NCI-H345 treated with DMSO at 0.1 percent for 48 hours (cell line): ENCODE measurements around the gene MMP23B.

ENCODE experiments used
- DNase-seq: peaks from one replicate; lab custom pipeline; 2025; ENCODE audit not compliant: unreplicated experiment; lab: John Stamatoyannopoulos, UW

The MMP23B gene

DNA sequence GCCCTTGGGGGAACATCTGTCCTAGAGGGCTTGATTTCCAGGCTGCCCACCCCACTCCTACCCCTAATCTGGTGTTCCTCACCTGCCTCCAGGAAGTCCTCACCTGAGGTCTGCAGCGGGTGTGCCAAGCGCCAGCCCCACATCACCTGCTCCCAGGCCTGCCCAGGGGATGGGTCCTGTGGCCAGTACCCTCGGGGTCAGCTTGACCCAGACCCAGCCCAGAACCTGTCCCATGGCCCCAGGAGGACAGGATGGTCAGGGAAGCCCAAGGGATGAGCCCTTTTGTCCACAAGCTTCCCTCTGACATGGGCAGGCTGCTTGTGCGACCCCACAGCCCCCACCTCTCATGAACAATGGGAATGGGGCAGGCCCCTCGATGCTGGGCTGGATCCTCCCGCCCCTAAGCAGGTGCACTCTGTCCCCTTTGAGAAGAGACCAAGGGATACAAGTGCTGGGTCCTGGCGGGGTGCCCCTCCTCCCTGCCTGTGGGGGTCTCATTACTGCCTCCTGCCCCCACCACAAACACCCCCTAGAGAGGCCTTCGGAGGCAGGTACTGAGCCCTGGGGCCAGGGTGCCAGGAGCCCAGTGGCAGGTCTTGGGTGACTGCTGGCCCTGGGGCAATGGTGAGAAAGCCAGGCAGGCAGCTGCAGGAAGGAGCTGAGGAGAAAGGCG, 13.4 kb upstream of the MMP23B start:
- no peak for DNase-seq

DNA sequence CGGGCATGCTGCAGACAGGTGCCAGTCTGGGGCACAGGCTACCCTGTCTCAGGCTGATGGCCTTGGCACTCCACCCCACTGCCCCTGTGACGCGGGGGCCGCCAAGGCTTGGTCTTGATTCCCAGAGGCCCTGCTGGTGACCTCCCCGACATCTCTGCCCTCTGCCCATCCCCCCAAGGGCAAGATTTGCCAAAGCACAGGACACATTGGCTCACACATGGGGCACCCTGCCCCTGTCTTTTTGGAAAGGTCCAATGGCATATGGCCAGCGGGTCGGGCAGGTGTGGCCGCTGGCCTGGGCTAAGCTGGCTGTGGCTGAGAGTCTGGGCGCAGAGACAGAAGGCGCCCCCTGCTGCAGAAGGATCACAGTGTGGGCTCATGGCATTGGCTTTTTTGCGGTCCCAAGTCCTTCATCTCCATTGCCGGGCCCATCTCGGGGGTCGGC, 12.0 kb upstream of the MMP23B start:
- DNase-seq = no peak

DNA sequence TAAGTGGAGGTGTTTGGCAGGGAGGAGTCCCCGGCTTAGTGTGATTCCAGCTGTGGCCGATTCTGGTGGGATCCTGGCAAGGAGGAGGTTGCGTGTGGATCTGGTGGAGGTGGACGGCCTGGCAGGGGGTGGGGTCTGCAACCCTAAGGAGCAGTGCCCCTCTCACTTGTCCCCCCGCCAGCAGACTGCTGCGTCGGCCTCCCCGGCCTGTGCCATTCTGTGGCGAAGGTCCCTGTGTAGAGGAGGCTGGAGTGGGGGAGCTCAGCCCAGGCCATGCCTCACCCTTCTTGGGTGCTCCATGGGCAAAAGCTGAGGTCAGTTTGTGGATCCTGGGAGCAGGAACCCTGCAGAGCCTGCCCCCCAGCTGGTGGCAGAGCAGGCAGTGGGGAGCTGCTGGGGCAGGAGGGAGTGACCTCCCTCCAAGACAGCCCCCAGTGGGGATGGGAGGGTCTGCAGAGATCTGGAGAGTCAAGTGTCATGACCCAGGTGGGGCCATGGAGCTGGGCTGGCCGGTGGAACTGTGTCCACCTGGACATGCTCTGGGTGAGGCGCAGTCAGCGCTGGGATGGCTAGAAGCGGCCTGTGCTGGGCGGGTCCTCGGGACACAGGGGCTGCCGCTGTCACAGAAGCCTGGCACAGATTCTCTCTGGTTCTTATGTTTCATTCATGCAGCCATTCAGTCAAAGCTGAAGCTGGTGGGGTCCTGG, 11.4 kb upstream of the MMP23B start:
- no peak for DNase-seq

DNA sequence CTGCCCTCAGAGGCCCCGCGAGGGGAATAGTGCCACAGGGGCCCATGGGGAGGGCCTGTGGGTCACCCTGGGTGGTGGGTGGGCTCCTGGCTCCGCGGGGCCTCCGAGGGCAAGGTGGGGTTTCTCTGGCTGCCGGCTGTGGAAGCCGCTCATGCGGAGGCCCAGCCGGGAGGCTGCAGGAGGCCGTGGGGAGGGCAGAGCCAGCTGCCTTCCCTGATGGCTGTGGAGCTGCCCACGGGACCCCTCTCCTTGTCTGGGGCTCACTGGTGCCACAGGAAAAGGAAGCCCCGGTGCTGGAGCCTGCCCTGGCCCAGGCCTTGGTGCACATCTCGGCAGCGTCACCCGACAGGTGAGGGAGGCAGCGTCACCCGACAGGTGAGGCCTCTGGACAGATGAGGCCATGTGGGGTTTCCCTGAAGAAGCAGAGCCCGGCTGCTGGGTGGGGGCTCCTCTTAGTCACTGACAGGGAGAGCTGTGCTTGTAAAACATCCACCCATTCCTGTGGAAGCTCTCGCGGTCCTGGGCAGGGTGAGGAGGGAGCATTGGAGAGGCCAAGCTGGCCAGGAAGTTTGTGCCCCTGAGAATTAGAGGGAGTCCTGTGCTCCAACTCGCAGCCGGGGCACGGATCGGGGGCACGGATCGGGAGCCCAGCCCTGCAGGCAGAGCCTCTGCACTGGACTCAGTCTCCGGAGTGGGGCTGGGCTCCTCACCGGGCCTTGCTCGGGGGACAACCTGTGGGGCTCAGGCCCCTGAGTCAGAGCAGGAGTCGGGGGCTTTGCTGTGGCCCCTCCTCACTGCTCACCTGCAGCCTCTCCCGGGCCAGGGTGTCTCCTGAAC, 10.6 kb upstream of the MMP23B start:
- no peak for DNase-seq

DNA sequence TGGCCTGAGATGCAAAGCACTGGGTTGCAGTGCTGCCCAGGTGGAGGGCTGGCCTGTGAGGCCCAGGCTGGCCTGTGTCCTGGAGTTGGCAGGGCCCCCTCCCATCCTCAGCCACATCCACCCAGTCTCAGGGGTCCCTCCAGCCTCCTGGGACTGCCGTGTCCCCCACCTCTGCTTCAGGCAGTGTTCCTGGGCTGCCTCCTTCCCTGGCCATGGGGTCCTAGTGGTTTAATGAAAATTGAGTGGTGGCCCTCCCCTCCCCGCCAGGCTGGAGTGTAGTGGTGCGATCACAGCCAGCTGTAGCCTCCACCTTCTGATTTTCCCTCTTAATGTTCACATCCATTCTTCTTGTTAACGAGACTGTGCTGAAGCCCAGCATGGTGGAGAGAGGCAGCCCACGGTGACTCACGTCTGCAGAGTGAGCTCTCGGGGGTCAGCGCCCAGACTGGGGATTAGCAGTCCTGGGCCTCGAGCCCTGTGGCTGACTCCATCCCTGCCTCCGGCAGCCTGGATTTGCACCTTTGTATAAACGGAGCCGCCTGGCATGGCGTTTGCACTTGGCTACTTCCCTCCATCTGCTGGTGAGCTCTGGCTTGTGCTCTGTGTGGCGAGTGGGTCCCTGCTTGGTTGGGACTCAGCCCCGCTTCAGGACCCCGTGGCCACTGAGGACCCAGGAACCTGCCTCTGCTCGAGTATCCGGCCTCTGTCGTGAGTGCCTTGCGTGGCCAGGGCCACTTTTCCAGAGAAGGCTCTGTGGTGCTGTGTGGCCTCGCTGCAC, 9.8 kb upstream of the MMP23B start:
- DNase-seq = no peak

DNA sequence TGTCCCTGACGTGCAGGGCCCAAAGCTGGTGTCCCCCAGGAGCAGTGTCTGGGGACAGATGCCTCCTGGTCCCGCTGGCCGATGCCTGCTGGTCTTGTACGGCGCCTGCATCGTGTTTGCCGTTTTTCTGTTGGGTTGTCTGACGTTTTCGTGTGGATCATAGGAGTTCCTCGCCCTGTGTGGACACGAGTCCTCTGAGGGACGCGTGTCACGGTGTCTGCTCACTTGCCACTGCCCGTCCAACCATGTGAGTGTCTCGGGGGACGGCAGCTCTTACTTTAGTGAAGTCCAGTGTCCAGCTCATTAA, 9.2 kb upstream of the MMP23B start:
- no peak for DNase-seq

DNA sequence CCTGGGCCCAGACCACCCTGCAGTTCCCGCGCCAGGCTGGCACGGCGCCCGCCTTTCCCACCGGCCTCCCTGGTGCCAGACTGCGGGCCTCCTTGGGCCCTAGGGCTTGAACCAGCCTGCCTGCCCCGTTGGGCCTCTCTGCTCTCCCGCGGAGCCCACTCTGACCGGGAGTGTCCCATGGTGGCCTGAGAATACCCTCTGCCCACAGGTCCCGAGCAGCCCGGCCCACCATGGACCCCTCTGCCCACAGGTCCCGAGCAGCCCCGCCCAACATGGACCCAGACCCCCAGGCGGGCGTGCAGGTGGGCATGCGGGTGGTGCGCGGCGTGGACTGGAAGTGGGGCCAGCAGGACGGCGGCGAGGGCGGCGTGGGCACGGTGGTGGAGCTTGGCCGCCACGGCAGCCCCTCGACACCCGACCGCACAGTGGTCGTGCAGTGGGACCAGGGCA, 8.8 kb upstream of the MMP23B start:
- no peak for DNase-seq

DNA sequence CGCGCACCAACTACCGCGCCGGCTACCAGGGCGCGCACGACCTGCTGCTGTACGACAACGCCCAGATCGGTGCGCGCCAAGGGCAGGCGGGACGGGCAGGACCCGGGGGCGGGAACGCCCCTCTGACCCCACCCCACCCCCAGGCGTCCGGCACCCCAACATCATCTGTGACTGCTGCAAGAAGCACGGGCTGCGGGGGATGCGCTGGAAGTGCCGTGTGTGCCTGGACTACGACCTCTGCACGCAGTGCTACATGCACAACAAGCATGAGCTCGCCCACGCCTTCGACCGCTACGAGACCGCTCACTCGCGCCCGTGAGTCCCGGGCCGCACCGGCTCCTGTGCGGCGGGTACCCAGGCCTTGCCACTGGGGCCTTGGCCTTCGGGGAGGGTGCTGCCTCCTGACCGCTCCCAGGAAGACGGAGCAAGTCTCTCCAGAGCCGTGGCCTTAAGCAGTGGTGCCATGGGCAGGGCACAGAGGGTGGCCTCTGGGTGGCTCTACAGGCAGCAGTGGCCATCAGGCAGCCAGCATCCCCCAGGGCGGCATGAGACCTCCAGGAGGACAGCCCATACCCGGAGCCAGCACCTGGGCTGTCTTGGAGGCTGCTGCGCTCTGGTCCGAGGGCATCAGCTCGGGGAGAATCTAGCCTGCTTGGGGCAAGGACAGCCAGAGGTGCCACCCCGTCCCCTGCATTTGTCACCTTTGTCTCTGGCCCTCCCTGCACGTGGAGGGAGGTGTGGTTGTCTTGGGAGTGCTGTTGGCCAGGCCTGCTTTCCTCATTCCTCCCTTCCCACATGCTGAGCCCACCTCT, 8.1 kb upstream of the MMP23B start:
- DNase-seq = no peak

DNA sequence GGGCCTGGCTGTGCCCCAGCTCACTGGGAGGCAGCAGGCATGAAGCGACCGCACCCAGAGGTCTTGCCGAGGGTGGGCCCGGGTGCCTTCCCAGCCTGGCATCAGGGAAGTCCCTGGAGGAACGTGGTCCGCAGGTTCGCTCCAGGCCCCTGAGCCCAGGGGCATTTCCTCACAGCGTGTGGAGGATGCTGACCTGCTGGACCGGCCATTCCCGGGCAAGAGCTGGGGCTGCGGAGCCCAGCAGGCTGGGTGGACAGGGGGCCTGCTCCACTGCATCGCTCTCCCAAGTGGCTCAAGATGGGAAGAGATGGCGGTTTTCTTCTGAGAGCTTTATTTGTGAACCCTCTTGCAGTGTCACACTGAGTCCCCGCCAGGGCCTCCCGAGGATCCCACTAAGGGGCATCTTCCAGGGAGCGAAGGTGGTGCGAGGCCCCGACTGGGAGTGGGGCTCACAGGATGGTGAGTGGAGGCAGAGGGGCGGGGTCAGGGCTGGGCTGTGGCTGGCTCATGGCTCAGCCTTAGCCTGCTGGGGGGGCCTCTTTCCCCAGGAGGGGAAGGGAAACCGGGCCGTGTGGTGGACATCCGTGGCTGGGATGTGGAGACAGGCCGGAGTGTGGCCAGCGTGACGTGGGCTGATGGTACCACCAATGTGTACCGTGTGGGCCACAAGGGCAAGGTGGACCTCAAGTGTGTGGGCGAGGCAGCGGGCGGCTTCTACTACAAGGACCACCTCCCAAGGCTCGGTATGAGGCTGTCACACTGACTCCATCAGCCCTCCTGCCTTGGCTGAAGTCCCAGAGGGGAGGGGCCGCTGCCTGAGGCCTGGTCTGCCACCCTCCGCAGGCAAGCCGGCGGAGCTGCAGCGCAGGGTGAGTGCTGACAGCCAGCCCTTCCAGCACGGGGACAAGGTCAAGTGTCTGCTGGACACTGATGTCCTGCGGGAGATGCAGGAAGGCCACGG, 7.2 kb upstream of the MMP23B start:
- DNase-seq = no peak

DNA sequence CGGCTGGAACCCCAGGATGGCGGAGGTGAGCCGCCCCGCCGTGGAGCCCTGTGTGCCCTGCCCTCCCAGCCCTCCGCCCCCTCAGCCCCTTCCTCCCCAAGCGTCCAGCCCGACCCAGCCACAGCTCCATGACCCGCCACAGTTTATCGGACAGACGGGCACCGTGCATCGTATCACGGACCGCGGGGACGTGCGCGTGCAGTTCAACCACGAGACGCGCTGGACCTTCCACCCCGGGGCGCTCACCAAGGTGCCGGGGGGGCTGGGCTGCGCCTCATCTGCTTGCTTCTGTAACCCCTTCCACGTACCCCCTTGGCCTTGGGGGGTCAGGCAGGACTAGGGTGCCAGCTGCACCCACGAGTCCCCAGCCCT, 6.6 kb upstream of the MMP23B start:
- no peak for DNase-seq

DNA sequence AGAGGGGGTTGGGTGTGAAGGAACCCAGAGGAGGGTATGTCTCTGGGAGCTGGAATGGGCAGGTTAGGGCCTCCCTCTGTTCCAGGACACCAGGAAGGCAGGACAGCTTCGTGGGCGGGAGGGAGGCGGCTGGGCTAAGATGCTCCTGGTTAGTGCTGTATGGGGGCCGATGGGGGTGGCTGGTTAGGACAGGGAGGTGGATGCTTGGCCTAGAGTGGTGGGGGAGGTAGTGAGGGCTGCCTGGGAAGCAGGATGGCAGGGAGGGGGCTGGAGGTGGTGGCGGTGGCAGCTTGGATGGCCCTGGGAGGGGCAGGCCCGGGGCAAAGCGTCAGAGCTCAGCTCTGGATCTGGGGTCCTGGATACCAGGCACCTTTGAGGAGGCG, 6.2 kb upstream of the MMP23B start:
- DNase-seq = no peak

DNA sequence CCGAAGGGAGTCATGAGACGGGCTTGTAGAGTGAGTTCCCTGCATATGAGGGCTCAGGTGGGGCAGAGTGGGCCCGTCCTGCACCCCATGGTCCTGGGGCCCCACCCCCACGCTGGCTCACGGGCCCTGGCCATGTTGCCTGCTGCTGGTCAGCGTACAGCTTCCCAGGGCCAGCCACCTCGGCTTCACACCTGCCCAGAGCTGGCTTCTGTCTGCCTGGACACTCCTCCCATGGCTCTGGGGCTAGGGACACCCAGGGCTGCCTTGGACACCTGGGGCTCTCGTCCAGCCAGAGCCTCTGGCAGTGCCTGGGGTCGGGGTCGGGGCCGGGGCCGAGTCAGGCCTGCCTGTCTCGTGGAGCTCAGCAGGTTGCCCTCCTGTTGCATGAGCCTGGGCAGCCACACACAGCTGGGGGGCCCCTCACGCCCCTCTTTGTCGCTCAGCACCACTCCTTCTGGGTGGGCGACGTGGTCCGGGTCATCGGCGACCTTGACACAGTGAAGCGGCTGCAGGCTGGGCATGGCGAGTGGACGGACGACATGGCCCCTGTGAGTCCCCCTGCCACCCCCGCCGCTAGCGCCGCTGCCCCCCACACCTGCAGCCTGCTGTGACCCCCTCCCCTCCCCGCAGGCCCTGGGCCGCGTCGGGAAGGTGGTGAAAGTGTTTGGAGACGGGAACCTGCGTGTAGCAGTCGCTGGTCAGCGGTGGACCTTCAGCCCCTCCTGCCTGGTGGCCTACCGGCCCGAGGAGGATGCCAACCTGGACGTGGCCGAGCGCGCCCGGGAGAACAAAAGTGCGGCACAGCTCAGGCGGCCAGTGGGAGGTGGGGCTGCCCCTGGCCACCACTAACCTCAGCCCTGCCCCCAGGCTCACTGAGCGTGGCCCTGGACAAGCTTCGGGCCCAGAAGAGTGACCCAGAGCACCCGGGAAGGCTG, 5.5 kb upstream of the MMP23B start:
- no peak for DNase-seq

DNA sequence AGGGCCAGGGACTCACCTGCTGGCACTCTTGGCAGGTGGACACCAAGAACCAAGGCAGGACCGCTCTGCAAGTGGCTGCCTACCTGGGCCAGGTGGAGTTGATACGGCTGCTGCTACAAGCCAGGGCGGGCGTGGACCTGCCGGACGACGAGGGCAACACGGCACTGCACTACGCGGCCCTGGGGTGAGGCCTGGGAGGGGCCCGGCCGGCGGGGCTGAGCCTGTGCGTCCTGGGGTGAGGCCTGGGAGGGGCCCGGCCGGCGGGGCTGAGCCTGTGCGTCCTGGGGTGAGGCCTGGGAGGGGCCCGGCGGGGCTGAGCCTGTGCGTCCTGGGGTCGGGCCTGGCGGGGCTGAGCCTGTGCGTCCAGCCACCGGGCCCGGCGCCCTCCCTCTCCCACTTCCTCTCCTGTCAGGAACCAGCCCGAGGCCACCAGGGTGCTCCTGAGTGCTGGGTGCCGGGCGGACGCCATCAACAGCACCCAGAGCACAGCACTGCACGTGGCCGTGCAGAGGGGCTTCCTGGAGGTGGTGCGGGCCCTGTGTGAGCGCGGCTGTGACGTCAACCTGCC, 4.6 kb upstream of the MMP23B start:
- no peak for DNase-seq

DNA sequence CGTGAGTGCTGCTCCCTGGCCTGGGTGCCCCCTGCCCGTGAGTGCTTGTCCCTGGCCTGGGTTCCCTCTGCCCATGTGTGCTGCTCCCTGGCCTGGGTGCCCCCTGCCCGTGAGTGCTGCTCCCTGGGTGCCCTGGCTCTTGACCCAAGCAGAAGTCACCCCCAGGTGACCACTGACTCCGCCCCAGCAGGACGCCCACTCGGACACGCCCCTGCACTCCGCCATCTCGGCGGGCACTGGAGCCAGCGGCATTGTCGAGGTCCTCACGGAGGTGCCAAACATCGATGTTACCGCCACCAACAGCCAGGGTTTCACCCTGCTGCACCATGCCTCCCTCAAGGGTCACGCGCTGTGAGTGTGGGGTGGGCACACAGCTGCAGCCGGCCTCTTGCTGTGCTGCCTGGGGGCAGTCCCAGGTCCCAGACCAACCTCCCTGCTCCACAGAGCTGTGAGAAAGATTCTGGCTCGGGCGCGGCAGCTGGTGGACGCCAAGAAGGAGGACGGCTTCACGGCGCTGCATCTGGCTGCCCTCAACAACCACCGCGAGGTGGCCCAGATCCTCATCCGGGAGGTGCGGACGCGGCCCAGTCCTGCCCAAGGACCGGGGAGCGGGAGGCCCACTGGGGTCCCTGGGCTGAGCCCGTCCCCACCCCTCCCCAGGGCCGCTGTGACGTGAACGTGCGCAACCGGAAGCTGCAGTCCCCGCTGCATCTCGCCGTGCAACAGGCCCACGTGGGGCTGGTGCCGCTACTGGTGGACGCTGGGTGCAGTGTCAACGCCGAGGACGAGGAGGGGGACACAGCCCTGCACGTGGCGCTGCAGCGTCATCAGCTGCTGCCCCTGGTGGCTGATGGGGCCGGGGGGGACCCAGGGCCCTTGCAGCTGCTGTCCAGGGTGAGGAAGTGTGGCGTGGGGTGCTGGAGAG, 3.9 kb upstream of the MMP23B start:
- no peak for DNase-seq

DNA sequence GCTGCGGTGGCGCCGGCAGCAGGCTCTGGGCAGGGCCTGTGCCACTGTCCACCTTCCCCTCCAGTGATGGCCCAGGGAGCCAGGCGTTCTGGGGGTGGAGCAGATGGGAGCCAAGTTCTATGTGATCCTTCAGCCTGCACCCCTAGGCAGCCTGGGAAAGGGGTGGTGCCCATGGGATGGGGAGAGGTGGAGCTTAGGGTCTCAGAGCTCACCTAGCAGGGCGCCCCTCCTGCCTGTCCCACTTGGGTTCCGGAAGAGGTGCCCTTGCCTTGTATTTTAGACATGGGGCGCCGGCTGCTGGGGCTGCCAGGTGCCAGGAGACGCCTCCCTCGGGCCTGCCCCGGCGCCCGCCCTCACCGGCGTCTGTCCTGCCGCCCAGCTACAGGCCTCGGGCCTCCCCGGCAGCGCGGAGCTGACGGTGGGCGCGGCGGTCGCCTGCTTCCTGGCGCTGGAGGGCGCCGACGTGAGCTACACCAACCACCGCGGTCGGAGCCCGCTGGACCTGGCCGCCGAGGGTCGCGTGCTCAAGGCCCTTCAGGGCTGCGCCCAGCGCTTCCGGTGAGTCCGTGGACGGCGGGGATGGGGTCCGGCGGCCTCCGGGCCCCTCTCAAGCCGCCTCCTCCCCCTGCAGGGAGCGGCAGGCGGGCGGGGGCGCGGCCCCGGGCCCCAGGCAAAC, 3.1 kb upstream of the MMP23B start:
- no peak for DNase-seq

DNA sequence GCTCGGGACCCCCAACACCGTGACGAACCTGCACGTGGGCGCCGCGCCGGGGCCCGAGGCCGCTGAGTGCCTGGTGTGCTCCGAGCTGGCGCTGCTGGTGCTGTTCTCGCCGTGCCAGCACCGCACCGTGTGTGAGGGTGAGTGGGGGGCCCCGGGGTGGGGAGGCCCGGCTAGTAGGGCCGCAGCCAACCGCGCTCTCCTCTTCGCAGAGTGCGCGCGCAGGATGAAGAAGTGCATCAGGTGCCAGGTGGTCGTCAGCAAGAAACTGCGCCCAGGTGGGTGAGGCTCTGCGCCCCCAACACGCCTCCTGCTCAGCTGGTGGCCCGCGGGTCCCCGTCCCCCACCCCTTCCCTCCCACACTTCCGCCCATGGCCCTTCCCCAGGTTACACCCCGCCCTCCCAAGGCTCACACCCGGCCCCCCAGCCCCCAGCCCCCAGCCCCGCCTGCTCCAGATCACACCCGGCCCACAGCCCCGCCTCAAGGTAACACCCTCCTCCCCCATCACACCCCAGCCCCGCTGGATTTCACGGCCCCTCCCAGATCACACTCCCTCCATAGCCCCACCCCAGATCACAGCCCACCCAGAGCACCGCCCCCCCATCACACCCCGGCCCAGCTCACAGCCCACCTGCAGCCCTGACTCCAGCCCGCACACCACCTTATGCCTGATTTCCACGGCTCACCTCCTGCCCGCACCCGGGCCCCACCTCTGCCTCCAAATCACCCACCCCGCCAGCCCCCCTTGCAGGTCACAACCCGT, 2.4 kb upstream of the MMP23B start:
- DNase-seq = no peak
